OCI-LY3 (cell line): Measurements from ENCODE around the gene KCNF1.

Experiments
- EZH2phosphoT487 ChIP-seq: fragments of 200-600 bp; shearing (Covaris generic); IDR thresholded peaks from 2 replicates; pipeline ENCODE4 v1.6.1; 2018; ENCODE audit warnings: antibody characterized with exemption, mixed run types, low read depth
- TF ChIP-seq, protein P1 (sequence below): fragments of 200-600, 300-600 bp; sonication (generic); IDR thresholded peaks from 2 replicates; pipeline ENCODE4 v1.5.1; 2014; ENCODE audit warnings: antibody characterized with exemption, low read length, low read depth

- TF ChIP-seq, protein P1, sequence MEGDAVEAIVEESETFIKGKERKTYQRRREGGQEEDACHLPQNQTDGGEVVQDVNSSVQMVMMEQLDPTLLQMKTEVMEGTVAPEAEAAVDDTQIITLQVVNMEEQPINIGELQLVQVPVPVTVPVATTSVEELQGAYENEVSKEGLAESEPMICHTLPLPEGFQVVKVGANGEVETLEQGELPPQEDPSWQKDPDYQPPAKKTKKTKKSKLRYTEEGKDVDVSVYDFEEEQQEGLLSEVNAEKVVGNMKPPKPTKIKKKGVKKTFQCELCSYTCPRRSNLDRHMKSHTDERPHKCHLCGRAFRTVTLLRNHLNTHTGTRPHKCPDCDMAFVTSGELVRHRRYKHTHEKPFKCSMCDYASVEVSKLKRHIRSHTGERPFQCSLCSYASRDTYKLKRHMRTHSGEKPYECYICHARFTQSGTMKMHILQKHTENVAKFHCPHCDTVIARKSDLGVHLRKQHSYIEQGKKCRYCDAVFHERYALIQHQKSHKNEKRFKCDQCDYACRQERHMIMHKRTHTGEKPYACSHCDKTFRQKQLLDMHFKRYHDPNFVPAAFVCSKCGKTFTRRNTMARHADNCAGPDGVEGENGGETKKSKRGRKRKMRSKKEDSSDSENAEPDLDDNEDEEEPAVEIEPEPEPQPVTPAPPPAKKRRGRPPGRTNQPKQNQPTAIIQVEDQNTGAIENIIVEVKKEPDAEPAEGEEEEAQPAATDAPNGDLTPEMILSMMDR: no peak
- no peak for TF ChIP-seq EZH2phosphoT487
Measured at GRCh38 chr2:10865841-10866240, 45.9 kb upstream of the KCNF1 start.
